HTERT RPE-1 (cell line): ENCODE results near the gene TMIE.

Source experiments
- in situ Hi-C: fragments of 300-500 bp; cut with MboI; formaldehyde crosslinking; loops from 4 replicates; pipeline ENCODE4 v1.14.3; 2020; ENCODE audit warnings: low sequenced_read_pairs

The TMIE gene

GRCh38 chr3:46706771-46707582 lies 5.8 kb downstream of the TMIE start:
- in situ Hi-C loops = no loop called here

- in situ Hi-C loops = no loop called here
Observed at GRCh38 chr3:46707601-46708011, 6.4 kb downstream of the TMIE start.

- in situ Hi-C loops = no loop called here
Observed at GRCh38 chr3:46708401-46709156, 7.4 kb downstream of the TMIE start.

- in situ Hi-C loops = no loop called here
Observed at GRCh38 chr3:46709157-46709654, 8.0 kb downstream of the TMIE start.

GRCh38 chr3:46709721-46710120 lies 8.5 kb downstream of the TMIE start:
- in situ Hi-C loops = no loop called here

GRCh38 chr3:46710229-46710628 lies 9.0 kb downstream of the TMIE start:
- in situ Hi-C loops = no loop called here

- in situ Hi-C loops = no loop called here
Observed at GRCh38 chr3:46710671-46711295, 9.6 kb downstream of the TMIE start.

GRCh38 chr3:46711305-46711704 lies 10.1 kb downstream of the TMIE start:
- in situ Hi-C loops = no loop called here

- in situ Hi-C loops = no loop called here
Observed at GRCh38 chr3:46711760-46712159, 10.6 kb downstream of the TMIE start.

- in situ Hi-C loops = no loop called here
Observed at GRCh38 chr3:46712191-46713049, 11.2 kb downstream of the TMIE start.

- in situ Hi-C loops = no loop called here
Observed at GRCh38 chr3:46713050-46713897, 12.1 kb downstream of the TMIE start.

GRCh38 chr3:46713898-46714552 lies 12.8 kb downstream of the TMIE start:
- in situ Hi-C loops = no loop called here

- in situ Hi-C loops = no loop called here
Observed at GRCh38 chr3:46714728-46715506, 13.7 kb downstream of the TMIE start.

GRCh38 chr3:46715507-46716175 lies 14.4 kb downstream of the TMIE start:
- in situ Hi-C loops = no loop called here

- in situ Hi-C loops = no loop called here
Observed at GRCh38 chr3:46716461-46717441, 15.6 kb downstream of the TMIE start.

- in situ Hi-C loops = no loop called here
Observed at GRCh38 chr3:46717447-46718231, 16.4 kb downstream of the TMIE start, which contains the start of gene PRSS50. Gene PRSS50 (minus strand): TSS chr3:46717869. CDS start chr3:46717824, 45 bp downstream.
